GM23338 (cell line): ENCODE data around the gene PTRH2. TPM values are rescaled to one million over a fixed set of nuclear protein-coding genes. Genes with fewer than 3 reads are reported as not detected.

ENCODE experiments used
- ATAC-seq: fragments of 200-7000 bp; cut with Tn5 transposase; 3 replicates; pipeline ENCODE4 v1.9.1; 2020
- DNase-seq: peaks from one replicate; pipeline ENCODE4 v3.0.0-alpha.2; 2015; ENCODE audit warnings: low spot score
- H2AFZ ChIP-seq: fragments of 200-600 bp; sonication (generic); 2 replicates; pipeline ENCODE4 v1.8.0; 2016; ENCODE audit warnings: antibody characterized with exemption, mild to moderate bottlenecking, moderate library complexity
- H3F3A ChIP-seq: fragments of 200-600 bp; sonication (generic); replicated peaks from 2 replicates; pipeline ENCODE4 v1.8.0; 2017; ENCODE audit warnings: antibody characterized with exemption, mixed run types, low read depth
- H3K27ac ChIP-seq: fragments of 200-600 bp; sonication (generic); 2 replicates; pipeline ENCODE4 v1.6.1; 2016; ENCODE audit warnings: low read depth
- H3K27me3 ChIP-seq: fragments of 200-600 bp; sonication (generic); 2 replicates; pipeline ENCODE4 v1.8.0; 2016; ENCODE audit warnings: mild to moderate bottlenecking, mixed run types, moderate library complexity; ENCODE audit not compliant: insufficient read depth
- H3K36me3 ChIP-seq: fragments of 200-600 bp; sonication (generic); 2 replicates; pipeline ENCODE4 v1.8.0; 2016; ENCODE audit warnings: mild to moderate bottlenecking; ENCODE audit not compliant: insufficient read depth
- H3K4me1 ChIP-seq: fragments of 200-600 bp; sonication (generic); 2 replicates; pipeline ENCODE4 v1.8.0; 2016; ENCODE audit warnings: mild to moderate bottlenecking, moderate library complexity; ENCODE audit not compliant: insufficient read depth
- H3K4me2 ChIP-seq: fragments of 200-600 bp; sonication (generic); 2 replicates; pipeline ENCODE4 v1.7.1; 2017; ENCODE audit warnings: mixed run types
- H3K4me3 ChIP-seq: fragments of 200-600 bp; sonication (generic); 2 replicates; pipeline ENCODE4 v1.6.1; 2016; ENCODE audit warnings: mixed run types
- H3K79me2 ChIP-seq: fragments of 200-600 bp; sonication (generic); replicated peaks from 2 replicates; pipeline ENCODE4 v1.8.0; 2017; ENCODE audit warnings: mild to moderate bottlenecking; ENCODE audit not compliant: insufficient read depth
- H3K9me2 ChIP-seq: fragments of 200-600 bp; sonication (generic); 2 replicates; pipeline ENCODE4 v1.8.0; 2017; ENCODE audit not compliant: insufficient read depth
- H4K20me1 ChIP-seq: fragments of 200-600 bp; sonication (generic); replicated peaks from 2 replicates; pipeline ENCODE4 v1.8.0; 2017; ENCODE audit warnings: mild to moderate bottlenecking; ENCODE audit not compliant: insufficient read depth
- H3K27ac Mint-ChIP-seq: 2 replicates; pipeline ENCODE4 v1.8.0; 2020; ENCODE audit warnings: inconsistent platforms, mild to moderate bottlenecking, moderate library complexity, mixed read lengths
- H3K27me3 Mint-ChIP-seq: 3 replicates; pipeline ENCODE4 v1.8.0; 2022; ENCODE audit warnings: low read depth, mild to moderate bottlenecking, moderate library complexity, mixed read lengths, inconsistent platforms; ENCODE audit not compliant: insufficient read depth, poor library complexity
- H3K36me3 Mint-ChIP-seq: 3 replicates; pipeline ENCODE4 v1.8.0; 2021; ENCODE audit warnings: low read depth, mild to moderate bottlenecking, inconsistent platforms, moderate library complexity, mixed read lengths
- H3K4me1 Mint-ChIP-seq: 3 replicates; pipeline ENCODE4 v1.8.0; 2020; ENCODE audit warnings: mild to moderate bottlenecking, inconsistent platforms, mixed read lengths
- H3K4me3 Mint-ChIP-seq: 3 replicates; pipeline ENCODE4 v1.8.0; 2021; ENCODE audit warnings: moderate library complexity, mild to moderate bottlenecking, inconsistent platforms, mixed read lengths
- H3K9me3 Mint-ChIP-seq: 3 replicates; pipeline ENCODE4 v1.8.0; 2020; ENCODE audit warnings: moderate library complexity, mild to moderate bottlenecking, inconsistent platforms, mixed read lengths
- EZH2 ChIP-seq: fragments of 200-600 bp; sonication (generic); IDR thresholded peaks from one replicate; pipeline ENCODE4 v1.8.0; 2017; ENCODE audit warnings: antibody characterized with exemption, mild to moderate bottlenecking, low read depth; ENCODE audit not compliant: unreplicated experiment
- JUNB ChIP-seq: IDR thresholded peaks from one replicate; pipeline ENCODE4 v1.6.1; 2016; ENCODE audit warnings: antibody characterized with exemption; ENCODE audit not compliant: unreplicated experiment
- NANOG ChIP-seq: IDR thresholded peaks from 2 replicates; pipeline ENCODE4 v1.6.1; 2016; ENCODE audit warnings: antibody characterized with exemption, borderline replicate concordance
- POLR2AphosphoS5 ChIP-seq: IDR thresholded peaks from 2 replicates; pipeline ENCODE4 v1.6.1; 2016; ENCODE audit warnings: antibody characterized with exemption, low read depth
- REST ChIP-seq: IDR thresholded peaks from one replicate; pipeline ENCODE4 v1.6.1; 2018; ENCODE audit warnings: antibody characterized with exemption; ENCODE audit not compliant: unreplicated experiment
- STAT1 ChIP-seq: IDR thresholded peaks from one replicate; pipeline ENCODE4 v1.6.1; 2016; ENCODE audit warnings: antibody characterized with exemption; ENCODE audit not compliant: unreplicated experiment
- ZNF114 ChIP-seq: fragments of 250-450 bp; sonication (Bioruptor Pico); IDR thresholded peaks from 2 replicates; pipeline ENCODE4 v1.5.0; 2020; ENCODE audit warnings: mild to moderate bottlenecking, moderate library complexity
- ZNF331 ChIP-seq: fragments of 250-450 bp; sonication (Bioruptor Pico); IDR thresholded peaks from 2 replicates; pipeline ENCODE4 v1.5.0; 2020; ENCODE audit warnings: low read depth, mild to moderate bottlenecking, moderate library complexity
- ZNF462 ChIP-seq: fragments of 250-450 bp; sonication (Bioruptor Pico); IDR thresholded peaks from 2 replicates; pipeline ENCODE4 v1.5.0; 2020; ENCODE audit warnings: mild to moderate bottlenecking, moderate library complexity
- polyA plus RNA-seq: library from polyadenylated mRNA; unstranded; fragments of >200 nt; fragmentation: Nextera tagmentation; extraction: Ambion mirVana; gene quantifications from 2 replicates; pipeline ENCODE4 v1.2.1, GENCODE V29; 2016
- total RNA-seq: library from RNA; depleted of rRNA; stranded (reverse); fragments of >200 nt; shearing (Covaris generic); gene quantifications from 2 replicates; pipeline ENCODE4 v1.2.3, GENCODE V29; 2014

PTRH2 gene
- total and polyA plus RNA-seq, 2 experiments from 2014 or later, result 32.7 to 85.2 TPM

- Histone ChIP-seq H3K79me2 (peaks cover 82% of the 10 kb centered on the region), H3F3A (peaks cover 20% of the 10 kb centered on the region), H4K20me1 (peaks cover 72% of the 10 kb centered on the region), H2AFZ (no peak overlapping the region), H3K9me2 (no peaks in the 10 kb centered on the region), H3K36me3 (peaks cover 35% of the 10 kb centered on the region), H3K27ac (peak overlapping the region; percentile 60), H3K27me3 (no peaks in the 10 kb centered on the region), H3K4me1 (0 out of 2 replicates have a peak, but pooled peaks cover 2% of the 10 kb centered on the region), H3K4me3 (no peak overlapping the region), H3K4me2 (no peak overlapping the region)
- Mint-ChIP-seq H3K9me3 (no peaks in the 10 kb centered on the region), H3K27me3 (peaks cover 8% of the 10 kb centered on the region), H3K4me3 (no peak overlapping the region), H3K4me1 (peaks cover 7% of the 10 kb centered on the region), H3K36me3 (peaks cover 77% of the 10 kb centered on the region), H3K27ac (no peak overlapping the region)
- TF ChIP-seq POLR2AphosphoS5 (no peak), NANOG (no peak), ZNF462 (no peak), REST (no peak), EZH2 (no peak), ZNF331 (CRISPR knock-in tag) (no peak), STAT1 (no peak), JUNB (no peak), ZNF114 (CRISPR knock-in tag) (no peak)
- DNase-seq, result no peak
- ATAC-seq, result no peak
These were observed 11.1 kb downstream of the PTRH2 start for GRCh38 chr17:59695945-59696681.
